GM19035 (cell line): ENCODE data around the gene RBM4B.
"Not testable (repeated sequence)": the region's sequence is repeated elsewhere in the genome, so short reads cannot be mapped to it uniquely, and the experiment has no call there.

Experiments used
- ATAC-seq: cut with Tn5 transposase; IDR thresholded peaks from one replicate; pipeline ENCODE4 v1.9.1; 2021; ENCODE audit not compliant: unreplicated experiment

RBM4B gene

DNA sequence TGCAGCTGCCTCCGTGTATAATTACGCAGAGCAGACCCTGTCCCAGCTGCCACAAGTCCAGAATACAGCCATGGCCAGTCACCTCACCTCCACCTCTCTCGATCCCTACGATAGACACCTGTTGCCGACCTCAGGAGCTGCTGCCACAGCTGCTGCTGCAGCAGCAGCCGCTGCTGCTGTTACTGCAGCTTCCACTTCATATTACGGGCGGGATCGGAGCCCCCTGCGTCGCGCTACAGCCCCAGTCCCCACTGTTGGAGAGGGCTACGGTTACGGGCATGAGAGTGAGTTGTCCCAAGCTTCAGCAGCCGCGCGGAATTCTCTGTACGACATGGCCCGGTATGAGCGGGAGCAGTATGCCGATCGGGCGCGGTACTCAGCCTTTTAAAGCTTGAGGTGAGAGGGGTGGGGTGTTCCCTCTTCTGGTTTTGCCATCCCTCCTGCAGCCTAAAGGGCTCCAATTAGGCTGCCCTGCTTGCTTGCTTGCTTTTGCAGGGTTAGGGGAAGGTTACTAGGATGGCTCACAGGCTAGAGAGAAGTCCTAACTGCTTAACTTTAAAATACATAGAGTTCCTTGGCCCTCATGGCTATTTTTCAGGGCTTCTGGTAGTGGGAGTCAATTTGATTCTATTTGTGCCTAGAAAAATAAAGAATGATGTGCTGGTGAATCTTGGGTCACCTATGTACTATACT is 33.8 kb downstream of the RBM4B start:
- ATAC-seq, result no peak

DNA sequence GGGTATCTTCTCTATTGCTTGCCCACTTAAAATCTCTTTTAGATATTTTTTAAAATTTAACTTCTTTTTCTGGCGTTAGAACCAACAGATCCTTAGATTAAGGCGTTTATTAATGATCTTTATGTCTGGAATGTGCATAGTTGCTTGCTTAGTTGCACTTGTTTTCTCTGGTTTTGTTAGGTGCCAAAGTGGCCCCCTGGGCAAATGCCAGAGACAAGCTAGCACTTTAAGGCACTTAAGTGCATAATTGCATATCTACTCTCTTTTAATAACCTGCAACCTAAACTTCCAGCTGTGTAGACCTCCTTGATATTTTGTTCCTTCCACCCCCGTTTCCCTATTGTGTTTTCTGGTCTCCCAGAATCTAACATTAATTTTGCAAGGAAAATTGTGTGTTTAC is 35.9 kb downstream of the RBM4B start:
- ATAC-seq, result no peak

- ATAC-seq, result not testable (repeated sequence)
These were observed 37.8 kb downstream of the RBM4B start for GRCh38 chr11:66639814-66640340.

- ATAC-seq, result no peak
These were observed 38.4 kb downstream of the RBM4B start for GRCh38 chr11:66639066-66639813.

DNA sequence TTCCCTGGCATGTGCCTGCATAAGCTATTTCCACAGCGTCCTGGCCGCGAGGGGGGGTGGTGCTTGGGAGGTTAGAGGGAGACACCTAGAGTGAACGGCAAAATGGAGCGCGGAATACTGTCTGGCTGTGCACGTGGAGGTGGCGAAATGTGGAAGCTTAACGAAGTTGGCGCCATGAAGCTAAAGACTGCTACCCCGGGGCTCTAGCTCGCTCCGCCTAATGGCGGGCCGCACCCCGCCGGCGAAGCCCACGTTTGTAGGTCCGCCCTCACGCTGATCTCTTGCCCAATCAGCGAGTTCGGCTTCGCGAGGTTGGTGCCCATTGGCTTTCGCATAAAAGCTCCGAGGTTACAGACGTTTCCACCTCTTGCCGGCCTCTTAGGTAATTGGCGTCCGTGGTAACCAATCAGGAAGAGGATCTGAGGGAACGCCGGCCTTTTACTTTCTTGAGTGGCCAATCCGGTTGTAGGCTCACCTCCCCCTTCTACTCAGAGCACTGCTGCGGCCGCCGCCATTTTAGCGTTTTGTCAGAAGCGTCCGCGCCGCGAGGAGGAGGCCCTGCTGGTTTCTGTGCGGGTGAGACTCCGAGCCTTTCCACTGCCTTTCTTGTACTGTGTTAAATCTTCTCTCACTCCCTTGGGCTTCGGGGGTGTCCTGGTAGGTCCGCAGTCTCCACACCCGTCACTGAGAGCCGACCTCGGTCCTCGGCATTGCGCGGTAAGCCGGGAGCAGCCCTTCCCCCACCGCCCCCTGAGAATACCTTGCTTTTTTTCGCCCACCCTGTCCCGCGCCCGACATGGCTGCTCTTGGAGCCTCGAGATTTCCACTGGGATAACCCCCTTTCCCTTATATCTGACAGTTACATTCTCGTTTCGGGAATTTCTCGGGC is 39.3 kb downstream of the RBM4B start, which contains the start of gene RBM4:
RBM4 (plus strand) TSS at position 527 of the 889 bp plus-strand sequence. CDS start 1,009 bp downstream, outside the sequence.
- ATAC-seq, result peak; percentile 96

DNA sequence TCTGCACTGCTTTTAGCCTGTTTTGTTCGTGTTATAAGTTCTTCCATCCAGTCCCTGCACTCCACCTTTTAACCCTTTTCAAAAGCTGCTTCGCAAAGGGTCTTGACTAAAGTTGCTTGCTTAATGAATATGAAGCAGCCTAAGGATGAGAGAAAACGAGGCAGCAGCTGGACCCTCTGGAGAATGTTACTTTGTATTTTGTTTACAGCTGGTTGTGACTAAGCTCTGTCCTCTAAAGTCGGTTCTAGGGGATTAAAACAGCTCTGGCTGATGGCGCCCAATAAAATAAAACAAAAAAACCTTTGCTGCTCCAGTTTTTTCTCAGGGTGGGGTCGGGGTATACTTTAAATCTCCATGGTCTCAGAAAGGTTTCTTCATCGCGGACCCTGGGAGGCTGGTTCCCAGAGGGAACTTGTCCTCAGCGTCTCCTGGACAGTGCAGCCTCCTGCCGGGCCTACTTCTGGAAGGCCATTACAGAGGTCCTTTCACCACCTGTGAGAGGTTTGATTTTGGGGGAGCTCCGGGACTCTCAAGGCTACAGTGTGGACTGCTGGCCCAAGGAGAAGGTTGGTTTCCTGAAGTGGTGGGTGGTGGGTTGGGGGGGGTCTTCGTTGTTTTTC is 40.0 kb downstream of the RBM4B start:
- ATAC-seq, result no peak

DNA sequence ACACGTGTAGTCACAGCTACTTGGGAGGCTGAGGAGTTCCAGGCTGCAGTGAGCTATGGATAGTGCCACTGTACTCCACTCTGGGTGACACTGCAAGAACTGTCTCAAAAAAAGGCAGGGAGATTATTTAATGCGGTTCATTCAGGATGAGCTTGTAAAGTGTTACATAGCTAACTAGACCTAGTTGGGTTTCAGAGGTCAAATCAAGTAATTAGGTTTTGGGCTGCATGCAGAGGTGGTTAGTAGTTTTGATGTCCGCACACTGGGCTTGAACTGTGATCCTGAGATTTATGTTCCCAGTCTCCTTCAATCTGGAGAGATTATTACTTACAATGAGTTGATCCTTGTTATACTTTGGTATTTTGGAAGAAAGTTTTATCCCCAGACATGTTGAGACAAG is 41.3 kb downstream of the RBM4B start:
- ATAC-seq, result no peak

- no peak for ATAC-seq
These were observed 44.7 kb downstream of the RBM4B start for GRCh38 chr11:66632952-66633351.

DNA sequence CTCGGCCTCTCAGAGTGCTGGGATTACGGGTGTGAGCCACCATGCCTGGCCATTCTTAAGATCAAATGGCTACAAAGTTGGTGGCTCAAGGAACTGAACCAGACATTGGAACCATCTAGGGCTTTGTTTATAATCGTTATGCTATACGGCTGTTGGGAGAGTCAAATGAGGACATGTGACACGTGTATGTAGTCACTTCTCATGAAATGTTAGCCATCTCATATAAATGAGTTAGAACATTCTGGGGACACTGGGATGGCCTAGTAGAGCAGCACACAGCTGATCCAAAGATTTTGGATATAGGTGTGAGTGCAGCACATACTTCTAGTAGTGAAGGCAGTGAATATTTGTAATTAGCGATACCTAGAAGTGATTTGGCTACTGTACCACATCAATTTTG is 45.8 kb downstream of the RBM4B start:
- ATAC-seq, result no peak

DNA sequence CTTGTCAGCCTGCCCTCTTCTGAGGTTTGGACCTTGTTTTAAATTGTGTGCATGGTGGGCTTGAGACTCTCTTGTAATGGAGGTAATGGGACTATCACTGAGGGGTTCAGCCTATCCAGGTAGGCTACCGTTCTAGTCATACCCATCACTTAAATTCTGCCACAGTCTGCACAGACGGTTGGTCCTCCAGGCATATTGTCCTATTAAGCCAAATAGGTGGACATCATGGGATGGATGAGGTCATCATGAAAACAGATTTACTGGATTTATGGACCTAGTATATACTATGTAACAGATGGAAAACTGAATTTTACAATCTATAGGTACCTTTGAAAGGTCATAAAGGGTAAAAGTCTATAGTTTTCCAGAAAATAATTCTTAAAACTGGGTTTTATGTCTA is 48.3 kb downstream of the RBM4B start:
- ATAC-seq, result no peak

DNA sequence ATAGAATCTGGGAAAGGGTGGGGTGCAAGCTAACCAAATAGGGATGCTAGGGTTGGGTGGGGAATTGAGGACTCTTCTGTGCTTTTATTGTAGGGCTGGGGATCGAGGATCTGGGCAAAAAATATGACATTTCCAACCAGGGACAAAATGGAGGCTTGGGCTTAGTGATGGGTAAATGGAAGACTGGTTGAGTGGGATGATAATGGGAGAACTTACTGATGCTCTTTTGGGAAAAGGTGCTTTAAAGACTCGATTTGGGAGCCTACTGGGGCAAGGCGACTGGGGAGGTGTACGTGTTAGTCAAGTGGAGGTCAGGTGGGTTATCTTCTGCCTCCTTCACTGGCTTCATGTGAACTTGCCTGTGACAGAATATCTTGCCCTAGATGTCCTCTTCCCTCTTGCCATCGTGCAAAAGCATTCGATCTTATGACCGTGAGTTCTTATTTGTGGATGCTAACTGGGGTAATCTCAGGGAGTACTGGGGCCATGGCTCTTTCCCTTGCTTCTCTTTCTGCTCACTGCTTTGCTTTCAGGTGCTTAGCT is 49.6 kb downstream of the RBM4B start:
- ATAC-seq, result no peak

GRCh38 chr11:66626926-66627325 is 50.8 kb downstream of the RBM4B start:
- ATAC-seq, result no peak

GRCh38 chr11:66626382-66626781 is 51.3 kb downstream of the RBM4B start:
- ATAC-seq, result no peak

DNA sequence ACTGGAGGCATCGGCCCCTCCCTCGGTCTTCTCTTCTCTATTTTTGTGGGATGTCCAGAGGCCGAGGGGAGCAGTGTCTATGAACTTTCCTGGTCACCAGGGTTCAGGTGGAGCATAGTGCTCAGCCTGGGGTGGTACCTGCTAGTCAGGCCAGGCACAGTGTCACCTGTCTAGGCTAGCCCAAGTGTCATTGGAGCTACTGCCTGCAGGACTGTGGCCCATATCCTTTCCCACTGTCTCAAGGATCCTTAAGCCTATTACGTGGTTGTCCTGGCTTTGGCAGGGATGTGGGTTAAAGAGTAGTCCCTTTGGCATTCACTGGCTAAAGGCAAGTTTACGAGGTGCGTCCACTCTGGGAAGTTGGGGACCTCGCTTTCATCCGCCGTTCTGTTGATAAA is 51.9 kb downstream of the RBM4B start:
- no peak for ATAC-seq

DNA sequence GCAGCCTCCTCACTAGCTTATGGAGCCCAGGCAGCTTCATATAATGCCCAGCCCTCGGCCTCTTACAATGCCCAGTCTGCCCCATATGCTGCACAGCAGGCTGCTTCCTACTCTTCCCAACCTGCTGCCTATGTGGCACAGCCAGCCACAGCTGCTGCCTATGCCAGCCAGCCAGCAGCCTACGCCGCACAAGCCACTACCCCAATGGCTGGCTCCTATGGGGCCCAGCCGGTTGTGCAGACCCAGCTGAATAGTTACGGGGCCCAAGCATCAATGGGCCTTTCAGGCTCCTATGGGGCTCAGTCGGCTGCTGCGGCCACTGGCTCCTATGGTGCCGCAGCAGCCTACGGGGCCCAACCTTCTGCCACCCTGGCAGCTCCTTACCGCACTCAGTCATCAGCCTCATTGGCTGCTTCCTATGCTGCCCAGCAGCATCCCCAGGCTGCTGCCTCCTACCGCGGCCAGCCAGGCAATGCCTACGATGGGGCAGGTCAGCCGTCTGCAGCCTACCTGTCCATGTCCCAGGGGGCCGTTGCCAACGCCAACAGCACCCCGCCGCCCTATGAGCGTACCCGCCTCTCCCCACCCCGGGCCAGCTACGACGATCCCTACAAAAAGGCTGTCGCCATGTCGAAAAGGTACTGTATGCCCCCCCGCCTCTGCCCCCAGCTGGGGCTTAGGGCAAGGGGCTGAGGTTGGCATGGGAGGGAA is 52.5 kb downstream of the RBM4B start:
- ATAC-seq, result no peak

DNA sequence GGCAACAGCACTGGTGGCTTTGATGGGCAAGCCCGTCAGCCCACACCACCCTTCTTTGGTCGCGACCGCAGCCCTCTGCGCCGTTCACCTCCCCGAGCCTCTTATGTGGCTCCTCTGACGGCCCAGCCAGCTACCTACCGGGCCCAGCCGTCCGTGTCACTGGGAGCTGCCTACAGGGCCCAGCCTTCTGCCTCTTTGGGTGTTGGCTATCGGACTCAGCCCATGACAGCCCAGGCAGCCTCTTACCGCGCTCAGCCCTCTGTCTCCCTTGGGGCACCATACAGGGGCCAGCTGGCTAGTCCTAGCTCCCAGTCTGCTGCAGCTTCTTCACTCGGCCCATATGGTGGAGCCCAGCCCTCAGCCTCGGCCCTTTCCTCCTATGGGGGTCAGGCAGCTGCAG is 53.2 kb downstream of the RBM4B start:
- ATAC-seq, result no peak

- no peak for ATAC-seq
These were observed 58.6 kb downstream of the RBM4B start for GRCh38 chr11:66619080-66619554.

GRCh38 chr11:66617155-66617834 is 60.4 kb downstream of the RBM4B start:
- ATAC-seq, result no peak
